ENCODE results near the gene FOXP1.

Gene FOXP1

GRCh38 chr3:71498543-71498942 lies 85.0 kb downstream of the FOXP1 start:
- Histone ChIP-seq H3K4me1 (ENCODE audit: control insufficient read depth in 1 of 2, insufficient read depth in 2 of 2, low read length in 2 of 2) (peaks cover 12 to 25% of the 10 kb centered on the region in 2 experiments), H3K4ac (ENCODE audit: low read depth, low read length) (peak overlapping the region; percentile 39), H3K9me3 (ENCODE audit: insufficient read depth, low read depth, low read length) (no peaks in the 10 kb centered on the region), H3K4me2 (ENCODE audit: low read length) (peak overlapping the region; percentile 36), H4K8ac (ENCODE audit: low read depth, low read length) (peak overlapping the region; percentile 50), H2AFZ (ENCODE audit: insufficient read depth, low read length, poor library complexity) (no peak overlapping the region), H3K4me3 (ENCODE audit: low read depth, low read length) (no peak overlapping the region), H3K14ac (ENCODE audit: low read length) (peak overlapping the region; percentile 81), H3K27ac (ENCODE audit: low read depth, low read length) (peak overlapping the region; percentile 89), H2AK5ac (ENCODE audit: low read length) (peak overlapping the region; percentile 39), H2BK5ac (ENCODE audit: low read depth, low read length, poor library complexity) (peak overlapping the region; percentile 74), H4K12ac (ENCODE audit: low read depth, low read length) (no peak overlapping the region), H3K79me1 (ENCODE audit: low read length) (peaks cover 21% of the 10 kb centered on the region), H2BK120ac (ENCODE audit: insufficient read depth, low read length, poor library complexity) (peak overlapping the region; percentile 92), H4K91ac (ENCODE audit: low read depth, low read length) (peak overlapping the region; percentile 86), H3K36me3 (ENCODE audit: control insufficient read depth in 1 of 2, insufficient read depth in 2 of 2, low read length in 2 of 2) (no peaks in the 10 kb centered on the region), H3K27me3 (ENCODE audit: insufficient read depth, low read length) (no peaks in the 10 kb centered on the region), H3K79me2 (ENCODE audit: control insufficient read depth, insufficient read depth, low read length, poor library complexity) (peaks cover 2% of the 10 kb centered on the region), H3K9ac (ENCODE audit: low read length) (no peak overlapping the region), H2BK12ac (ENCODE audit: low read length) (peak overlapping the region; percentile 48), H3K18ac (ENCODE audit: low read length) (peak overlapping the region; percentile 82), H3K23ac (ENCODE audit: low read length) (no peak overlapping the region)
- WGBS (ENCODE audit: extremely low coverage, insufficient coverage, insufficient read length), result no CpG with 5 or more reads among the region's 3 CpGs
- DNase-seq, result no peak

GRCh38 chr3:71497971-71498444 lies 85.5 kb downstream of the FOXP1 start:
- Histone ChIP-seq H3K18ac (ENCODE audit: low read length) (no peak overlapping the region), H3K27ac (ENCODE audit: low read depth, low read length) (peak overlapping the region; percentile 89), H3K9me3 (ENCODE audit: insufficient read depth, low read depth, low read length) (no peaks in the 10 kb centered on the region), H3K4me3 (ENCODE audit: low read depth, low read length) (no peak overlapping the region), H2BK5ac (ENCODE audit: low read depth, low read length, poor library complexity) (peak overlapping the region; percentile 74), H2AFZ (ENCODE audit: insufficient read depth, low read length, poor library complexity) (no peak overlapping the region), H4K8ac (ENCODE audit: low read depth, low read length) (no peak overlapping the region), H3K23ac (ENCODE audit: low read length) (no peak overlapping the region), H2BK120ac (ENCODE audit: insufficient read depth, low read length, poor library complexity) (peak overlapping the region; percentile 10), H3K27me3 (ENCODE audit: insufficient read depth, low read length) (no peaks in the 10 kb centered on the region), H2BK12ac (ENCODE audit: low read length) (no peak overlapping the region), H4K12ac (ENCODE audit: low read depth, low read length) (no peak overlapping the region), H3K14ac (ENCODE audit: low read length) (no peak overlapping the region), H3K4ac (ENCODE audit: low read depth, low read length) (no peak overlapping the region), H3K9ac (ENCODE audit: low read length) (no peak overlapping the region), H4K91ac (ENCODE audit: low read depth, low read length) (no peak overlapping the region), H3K4me1 (ENCODE audit: control insufficient read depth in 1 of 2, insufficient read depth in 2 of 2, low read length in 2 of 2) (peaks cover 12 to 25% of the 10 kb centered on the region in 2 experiments), H3K79me2 (ENCODE audit: control insufficient read depth, insufficient read depth, low read length, poor library complexity) (peaks cover 2% of the 10 kb centered on the region), H2AK5ac (ENCODE audit: low read length) (no peak overlapping the region), H3K36me3 (ENCODE audit: control insufficient read depth in 1 of 2, insufficient read depth in 2 of 2, low read length in 2 of 2) (no peaks in the 10 kb centered on the region), H3K4me2 (ENCODE audit: low read length) (peak overlapping the region; percentile 16), H3K79me1 (ENCODE audit: low read length) (peaks cover 20% of the 10 kb centered on the region)
- DNase-seq, result peak; percentile 86 to 93
- no CpG with 5 or more reads among the region's 5 CpGs for WGBS (ENCODE audit: extremely low coverage, insufficient coverage, insufficient read length)

- no peak overlapping the region for H3K23ac ChIP-seq (ENCODE audit: low read length)
- no peak overlapping the region for H3K4me3 ChIP-seq (ENCODE audit: low read depth, low read length)
- H4K12ac ChIP-seq (ENCODE audit: low read depth, low read length), result no peak overlapping the region
- H3K4me1 ChIP-seq (ENCODE audit: control insufficient read depth in 1 of 2, insufficient read depth in 2 of 2, low read length in 2 of 2), result peaks cover 12 to 25% of the 10 kb centered on the region in 2 experiments
- H2BK120ac ChIP-seq (ENCODE audit: insufficient read depth, low read length, poor library complexity), result peak overlapping the region; percentile 62
- peak overlapping the region; percentile 23 for H3K4ac ChIP-seq (ENCODE audit: low read depth, low read length)
- H2AK5ac ChIP-seq (ENCODE audit: low read length), result no peak overlapping the region
- peaks cover 20% of the 10 kb centered on the region for H3K79me1 ChIP-seq (ENCODE audit: low read length)
- peak overlapping the region; percentile 80 for H2BK5ac ChIP-seq (ENCODE audit: low read depth, low read length, poor library complexity)
- DNase-seq, result peak in 1 of 2 donors; percentile 18
- peak overlapping the region; percentile 67 for H2BK12ac ChIP-seq (ENCODE audit: low read length)
- no peak overlapping the region for H3K18ac ChIP-seq (ENCODE audit: low read length)
- H4K8ac ChIP-seq (ENCODE audit: low read depth, low read length), result no peak overlapping the region
- peak overlapping the region; percentile 61 for H4K91ac ChIP-seq (ENCODE audit: low read depth, low read length)
- H3K4me2 ChIP-seq (ENCODE audit: low read length), result peak overlapping the region; percentile 29
- peaks cover 2% of the 10 kb centered on the region for H3K79me2 ChIP-seq (ENCODE audit: control insufficient read depth, insufficient read depth, low read length, poor library complexity)
- peak overlapping the region; percentile 89 for H3K27ac ChIP-seq (ENCODE audit: low read depth, low read length)
- no peak overlapping the region for H3K14ac ChIP-seq (ENCODE audit: low read length)
- WGBS (ENCODE audit: extremely low coverage, insufficient coverage, insufficient read length), result no CpG with 5 or more reads among the region's 1 CpG
- H3K9ac ChIP-seq (ENCODE audit: low read length), result no peak overlapping the region
- H3K36me3 ChIP-seq (ENCODE audit: control insufficient read depth in 1 of 2, insufficient read depth in 2 of 2, low read length in 2 of 2), result no peaks in the 10 kb centered on the region
- H3K9me3 ChIP-seq (ENCODE audit: insufficient read depth, low read depth, low read length), result no peaks in the 10 kb centered on the region
- H2AFZ ChIP-seq (ENCODE audit: insufficient read depth, low read length, poor library complexity), result no peak overlapping the region
- no peaks in the 10 kb centered on the region for H3K27me3 ChIP-seq (ENCODE audit: insufficient read depth, low read length)
Observed at GRCh38 chr3:71497367-71497897, 86.1 kb downstream of the FOXP1 start.

GRCh38 chr3:71495708-71496472 lies 87.6 kb downstream of the FOXP1 start:
- no peaks in the 10 kb centered on the region for H3K27me3 ChIP-seq (ENCODE audit: insufficient read depth, low read length)
- H2AFZ ChIP-seq (ENCODE audit: insufficient read depth, low read length, poor library complexity), result no peak overlapping the region
- peaks cover 2% of the 10 kb centered on the region for H3K79me2 ChIP-seq (ENCODE audit: control insufficient read depth, insufficient read depth, low read length, poor library complexity)
- H3K27ac ChIP-seq (ENCODE audit: low read depth, low read length), result peak overlapping the region; percentile 96
- no peak overlapping the region for H3K4me3 ChIP-seq (ENCODE audit: low read depth, low read length)
- peak overlapping the region; percentile 89 for H2BK5ac ChIP-seq (ENCODE audit: low read depth, low read length, poor library complexity)
- peaks cover 20% of the 10 kb centered on the region for H3K79me1 ChIP-seq (ENCODE audit: low read length)
- DNase-seq, result peak; percentile 87 to 94
- no peak overlapping the region for H3K4me2 ChIP-seq (ENCODE audit: low read length)
- H3K14ac ChIP-seq (ENCODE audit: low read length), result peak overlapping the region; percentile 39
- peak overlapping the region; percentile 70 for H4K91ac ChIP-seq (ENCODE audit: low read depth, low read length)
- peak overlapping the region; percentile 93 for H2BK12ac ChIP-seq (ENCODE audit: low read length)
- H4K8ac ChIP-seq (ENCODE audit: low read depth, low read length), result peak overlapping the region; percentile 63
- WGBS (ENCODE audit: extremely low coverage, insufficient coverage, insufficient read length), result no CpG with 5 or more reads among the region's 5 CpGs
- peak overlapping the region; percentile 22 for H2AK5ac ChIP-seq (ENCODE audit: low read length)
- H2BK120ac ChIP-seq (ENCODE audit: insufficient read depth, low read length, poor library complexity), result peak overlapping the region; percentile 83
- H3K23ac ChIP-seq (ENCODE audit: low read length), result no peak overlapping the region
- peak overlapping the region; percentile 87 for H3K18ac ChIP-seq (ENCODE audit: low read length)
- no peak overlapping the region for H3K4ac ChIP-seq (ENCODE audit: low read depth, low read length)
- peaks cover 4% of the 10 kb centered on the region for H3K9me3 ChIP-seq (ENCODE audit: insufficient read depth, low read depth, low read length)
- H3K36me3 ChIP-seq (ENCODE audit: control insufficient read depth in 1 of 2, insufficient read depth in 2 of 2, low read length in 2 of 2), result no peaks in the 10 kb centered on the region
- H3K4me1 ChIP-seq (ENCODE audit: control insufficient read depth in 1 of 2, insufficient read depth in 2 of 2, low read length in 2 of 2), result peaks cover 12 to 25% of the 10 kb centered on the region in 2 experiments
- H3K9ac ChIP-seq (ENCODE audit: low read length), result no peak overlapping the region
- peak overlapping the region; percentile 32 for H4K12ac ChIP-seq (ENCODE audit: low read depth, low read length)

All from trophoblast cell (in vitro differentiated cells and primary cell).